ENCODE results near the gene PEX5.
"Not testable (repeated sequence)": the region's sequence is repeated elsewhere in the genome, so short reads cannot be mapped to it uniquely, and the experiment has no call there.

Gene PEX5

GRCh38 chr12:7161327-7161726 lies 28.2 kb upstream of the PEX5 start:
- no peak for DNase-seq

DNA sequence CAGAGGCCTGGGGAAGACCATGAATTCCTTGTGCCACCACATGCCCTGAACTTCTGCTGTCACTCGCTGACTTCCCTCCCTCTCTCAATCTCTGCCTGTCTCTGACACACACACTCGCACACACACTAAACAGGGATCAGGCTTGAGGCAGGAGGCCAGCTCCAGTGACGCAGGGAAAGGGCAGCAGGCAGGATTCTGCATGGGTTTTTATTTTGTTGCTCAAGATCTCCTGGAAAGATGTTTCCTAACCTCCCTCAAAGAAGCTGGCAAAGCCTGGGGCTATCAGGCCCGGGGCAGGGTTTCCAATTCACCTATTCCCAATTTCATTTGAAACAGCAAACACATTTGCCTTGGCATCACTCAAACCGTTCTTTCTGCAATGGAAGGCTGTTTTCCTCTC lies 27.7 kb upstream of the PEX5 start:
- DNase-seq, result no peak

DNA sequence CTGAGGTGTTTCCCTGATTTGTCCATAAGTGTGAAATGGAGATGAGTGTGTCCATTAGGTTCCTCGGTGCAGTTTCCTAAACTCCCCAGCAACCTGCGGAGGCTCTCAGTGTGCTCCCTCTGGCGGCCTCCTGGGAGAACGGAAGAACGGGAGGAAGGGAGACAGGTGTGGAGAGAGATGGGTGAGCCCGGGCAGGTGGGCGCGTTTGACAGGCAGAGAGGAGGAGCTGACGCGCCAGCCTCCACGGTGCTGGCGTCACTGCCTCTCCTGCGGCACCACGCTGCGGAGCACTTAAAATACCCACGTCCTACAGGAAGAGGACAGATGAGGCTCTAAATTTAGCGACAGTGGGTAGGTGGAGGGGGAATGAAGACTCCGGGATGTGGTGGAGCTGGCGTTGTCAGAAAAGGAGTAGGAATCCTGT lies 26.8 kb upstream of the PEX5 start:
- DNase-seq, result no peak

DNA sequence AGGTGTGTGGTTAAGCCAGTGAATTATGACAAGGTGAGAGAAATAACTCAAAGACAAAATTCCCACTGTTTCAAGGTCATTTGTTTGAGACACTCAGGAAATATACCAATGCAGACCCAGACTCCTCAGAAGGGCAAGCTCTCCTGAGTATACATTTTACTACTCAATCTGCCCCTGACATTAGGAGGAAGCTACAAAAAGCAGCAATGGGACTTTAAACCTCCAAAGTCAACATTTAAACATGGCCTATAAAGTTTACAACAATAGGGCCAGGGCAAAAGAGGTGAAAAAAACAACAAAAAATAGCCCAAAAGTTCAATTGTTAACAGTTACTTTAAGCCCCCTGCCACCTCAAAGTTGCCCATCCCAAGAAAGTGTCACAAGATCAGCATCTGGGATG lies 19.5 kb upstream of the PEX5 start:
- no peak for DNase-seq

DNA sequence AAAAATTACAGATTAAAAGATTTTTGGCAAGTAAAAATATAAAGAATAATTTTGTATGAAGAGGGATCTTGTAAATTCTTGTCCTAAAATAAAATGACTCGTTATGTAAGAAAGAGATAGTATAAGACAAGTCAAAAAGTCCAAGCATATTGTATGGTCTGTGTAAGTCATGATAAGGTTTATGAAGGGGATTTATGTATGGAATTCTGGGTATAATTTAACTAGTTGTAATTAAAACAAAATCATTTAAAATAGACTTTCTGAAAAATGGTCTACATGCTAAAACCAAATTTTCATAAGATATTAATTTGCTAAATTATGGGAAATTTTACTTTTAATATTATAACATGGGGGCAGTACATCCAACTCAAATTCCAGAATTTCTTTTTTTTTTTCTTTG lies 17.6 kb upstream of the PEX5 start:
- no peak for DNase-seq

GRCh38 chr12:7175493-7175892 lies 14.0 kb upstream of the PEX5 start:
- DNase-seq, result no peak

- no peak for DNase-seq
Measured at GRCh38 chr12:7176595-7176994, 12.9 kb upstream of the PEX5 start.

- DNase-seq, result no peak
Measured at GRCh38 chr12:7178481-7178880, 11.0 kb upstream of the PEX5 start.

DNA sequence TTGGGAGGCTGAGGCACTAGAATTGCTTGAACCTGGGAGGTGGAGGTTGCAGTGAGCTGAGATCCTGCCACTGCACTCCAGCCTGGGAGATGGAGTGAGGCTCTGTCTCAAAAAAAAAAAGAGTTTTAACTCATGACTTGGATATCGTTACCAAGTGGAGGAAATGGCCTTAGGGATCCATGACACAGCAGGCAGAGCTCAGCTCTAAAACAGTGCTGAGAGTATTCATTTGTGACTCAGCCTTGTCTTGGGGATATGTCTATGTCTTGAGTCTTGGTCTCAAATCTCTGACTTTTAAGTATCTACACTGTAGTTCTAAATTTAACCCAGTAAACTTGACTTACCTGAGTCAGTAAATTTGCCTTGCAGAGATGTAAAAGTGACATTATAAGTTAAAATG lies 8.8 kb upstream of the PEX5 start:
- no peak for DNase-seq

DNA sequence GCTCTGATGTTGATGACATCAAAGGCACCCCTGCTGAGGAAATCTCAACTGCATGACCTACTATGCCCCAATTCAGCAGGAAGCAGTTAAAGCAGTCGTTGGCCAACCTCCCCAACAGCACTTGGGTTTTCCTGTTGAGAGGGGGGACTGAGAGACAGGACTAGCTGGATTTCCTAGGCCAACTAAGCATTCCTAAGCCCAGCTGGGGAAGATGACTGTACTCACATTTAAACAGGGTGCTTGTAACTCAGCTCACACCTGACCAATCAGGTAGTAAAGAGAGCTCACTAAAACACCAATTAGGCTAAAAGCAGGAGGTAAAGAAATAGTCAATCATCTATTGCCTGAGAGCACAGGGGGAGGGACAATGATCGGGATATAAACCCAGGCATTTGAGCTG lies 3.4 kb upstream of the PEX5 start:
- not testable (repeated sequence) for DNase-seq

GRCh38 chr12:7188562-7189397 lies 706 bp upstream of the PEX5 start:
- DNase-seq, result peak; percentile 12

- no peak for DNase-seq
Measured at GRCh38 chr12:7190268-7191055, 976 bp downstream of the PEX5 start.

DNA sequence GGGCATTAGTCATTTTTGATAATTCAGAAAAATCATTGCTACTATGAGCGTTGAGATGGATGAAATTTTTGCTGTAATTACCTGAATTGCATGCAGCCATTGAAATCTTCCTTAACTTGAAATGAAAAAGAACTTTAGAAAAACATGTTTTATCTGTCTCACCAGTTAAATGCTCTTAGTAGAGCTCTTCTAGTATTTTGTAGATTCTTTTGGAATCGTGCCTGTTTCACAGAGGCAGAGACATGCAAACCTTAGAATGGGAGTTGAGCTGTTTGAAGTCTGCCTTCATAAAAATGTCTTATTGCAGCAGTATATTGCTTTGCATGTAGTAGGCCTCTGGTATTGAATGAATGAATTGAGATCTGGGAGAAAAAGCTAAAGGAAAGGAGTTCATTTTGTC lies 4.2 kb downstream of the PEX5 start:
- DNase-seq, result no peak

DNA sequence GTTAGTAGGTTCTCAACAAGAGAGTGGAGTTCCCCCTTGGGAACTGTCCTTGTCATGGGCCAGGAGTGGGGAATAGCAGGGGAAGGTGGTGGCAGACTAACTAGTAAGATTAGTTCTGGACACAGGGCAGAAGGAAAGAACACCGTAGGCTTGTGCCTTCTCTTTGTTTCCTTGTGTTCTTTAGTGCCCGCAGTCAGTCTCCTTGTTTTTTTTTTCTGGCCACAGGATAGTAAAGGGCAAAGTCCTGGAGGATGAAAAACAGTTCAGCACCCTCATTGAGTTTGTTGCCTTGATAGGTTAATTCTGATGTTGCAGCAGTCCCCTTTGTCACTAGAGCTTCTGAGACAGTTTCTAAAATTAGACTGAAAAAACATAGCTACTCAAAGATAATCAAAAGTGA lies 8.4 kb downstream of the PEX5 start:
- no peak for DNase-seq

DNA sequence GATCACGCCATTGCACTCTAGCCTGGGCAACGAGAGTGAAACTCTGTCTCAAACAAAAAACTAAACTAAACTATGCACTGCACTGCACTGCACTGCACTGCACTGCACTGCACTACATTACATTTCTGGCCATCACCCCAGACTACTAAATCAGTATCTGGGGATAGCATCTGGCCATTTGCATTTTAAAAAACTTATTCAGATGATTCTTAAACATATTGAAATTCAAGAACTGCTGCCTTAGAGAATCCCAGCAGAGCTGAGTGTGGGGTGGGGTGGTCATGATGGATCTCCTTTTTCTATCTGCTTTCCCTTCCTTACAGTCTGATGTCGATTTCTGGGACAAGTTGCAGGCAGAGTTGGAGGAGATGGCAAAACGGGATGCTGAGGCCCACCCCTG lies 13.6 kb downstream of the PEX5 start:
- DNase-seq, result no peak

DNA sequence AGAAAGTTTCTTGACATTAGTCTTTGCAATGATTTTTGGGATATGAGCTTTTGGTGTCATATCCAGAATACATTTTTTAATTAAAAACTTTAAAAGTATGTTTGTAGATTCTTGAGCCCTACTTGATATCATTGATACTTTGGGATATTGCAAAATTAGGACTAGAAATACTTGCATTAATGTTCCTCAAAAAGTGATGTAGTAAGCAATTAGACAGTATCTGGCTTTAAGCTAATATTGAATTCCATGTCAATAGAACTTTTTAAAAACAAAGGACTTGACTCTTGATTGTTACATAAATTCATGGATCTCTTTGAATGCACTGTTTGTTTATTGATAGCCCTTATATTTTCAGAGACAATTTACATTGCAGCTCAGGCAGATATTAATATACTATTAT lies 15.6 kb downstream of the PEX5 start:
- DNase-seq, result no peak

GRCh38 chr12:7206691-7207090 lies 17.2 kb downstream of the PEX5 start:
- no peak for DNase-seq

- no peak for DNase-seq
Measured at GRCh38 chr12:7207866-7208625, 18.6 kb downstream of the PEX5 start.

DNA sequence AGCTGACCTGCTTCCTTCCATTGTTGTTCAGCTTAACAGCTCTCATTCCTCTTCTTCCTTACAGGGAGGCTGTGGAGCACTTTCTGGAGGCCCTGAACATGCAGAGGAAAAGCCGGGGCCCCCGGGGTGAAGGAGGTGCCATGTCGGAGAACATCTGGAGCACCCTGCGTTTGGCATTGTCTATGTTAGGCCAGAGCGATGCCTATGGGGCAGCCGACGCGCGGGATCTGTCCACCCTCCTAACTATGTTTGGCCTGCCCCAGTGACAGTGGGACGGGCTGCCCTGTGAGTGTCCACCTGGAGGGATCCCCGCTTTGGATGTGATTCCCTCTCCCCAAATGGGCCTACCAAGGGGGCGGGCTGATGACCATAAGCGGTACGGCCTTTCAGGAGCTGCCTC lies 20.5 kb downstream of the PEX5 start:
- no peak for DNase-seq

- DNase-seq, result no peak
Measured at GRCh38 chr12:7210642-7211151, 21.2 kb downstream of the PEX5 start.

DNA sequence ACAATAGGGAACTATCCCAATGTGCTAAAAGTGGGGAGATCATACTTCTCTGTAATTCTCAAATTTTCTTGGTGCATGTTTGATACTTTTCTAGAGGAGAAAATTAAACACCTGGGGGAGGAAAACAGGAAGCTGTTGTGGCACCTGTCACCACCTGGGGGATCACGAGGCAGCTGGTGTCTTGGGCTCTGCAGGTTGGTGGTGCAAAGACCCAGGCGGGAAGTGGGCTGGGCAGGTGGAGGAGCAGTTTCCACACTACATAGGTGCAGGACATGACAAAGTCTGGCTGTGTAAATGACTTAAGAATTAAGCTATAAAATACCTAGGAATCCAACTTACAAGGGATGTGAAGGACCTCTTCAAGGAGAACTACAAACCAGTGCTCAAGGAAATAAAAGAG lies 23.2 kb downstream of the PEX5 start:
- DNase-seq, result no peak

DNA sequence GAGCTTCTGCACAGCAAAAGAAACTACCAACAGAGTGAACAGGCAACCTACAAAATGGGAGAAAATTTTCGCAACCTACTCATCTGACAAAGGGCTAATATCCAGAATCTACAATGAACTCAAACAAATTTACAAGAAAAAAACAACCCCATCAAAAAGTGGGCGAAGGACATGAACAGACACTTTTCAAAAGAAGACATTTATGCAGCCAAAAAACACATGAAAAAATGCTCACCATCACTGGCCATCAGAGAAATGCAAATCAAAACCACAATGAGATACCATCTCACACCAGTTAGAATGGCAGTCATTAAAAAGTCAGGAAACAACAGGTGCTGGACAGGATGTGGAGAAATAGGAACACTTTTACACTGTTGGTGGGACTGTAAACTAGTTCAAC lies 24.3 kb downstream of the PEX5 start:
- not testable (repeated sequence) for DNase-seq

DNA sequence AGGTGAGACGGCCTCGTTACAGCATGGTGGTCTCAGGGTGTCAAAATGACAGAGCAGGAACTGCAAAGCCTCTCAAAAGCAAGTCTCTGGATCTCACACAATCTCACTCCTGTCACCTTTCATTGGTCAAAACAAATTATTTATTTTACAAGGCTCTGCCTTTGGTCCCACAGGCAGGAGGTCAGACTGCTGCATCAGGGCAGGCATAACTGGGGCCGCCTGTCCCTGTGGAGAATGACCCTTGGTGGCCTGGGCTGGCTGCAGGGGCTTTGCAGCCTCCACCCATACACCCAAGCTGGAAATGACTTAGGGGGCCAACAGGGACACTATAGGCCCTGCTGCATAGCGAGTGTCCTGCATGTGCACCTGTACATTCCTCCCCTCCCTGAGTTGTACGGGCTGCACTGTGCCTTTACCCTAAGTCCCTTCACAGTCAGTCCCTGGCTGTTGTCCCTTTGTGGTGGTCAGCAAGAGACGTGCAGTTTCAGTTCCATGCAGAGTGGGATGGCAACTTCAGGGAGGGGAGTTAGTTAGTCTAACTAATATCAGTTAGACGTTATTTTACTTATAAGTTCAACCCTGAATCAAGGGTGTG lies 28.1 kb downstream of the PEX5 start:
- DNase-seq, result no peak

Measured in NCI-H1436 treated with DMSO at 0.1 percent for 48 hours (cell line).